Esophagus squamous epithelium (tissue), 5 donors: Measurements from ENCODE around the gene TMEM239. TPM values are rescaled to one million over a fixed set of nuclear protein-coding genes. Genes with fewer than 3 reads are reported as not detected.

Experiments used
- DNase-seq: peaks from one replicate; lab custom pipeline; 2025; lab: John Stamatoyannopoulos, UW
- H3K27ac ChIP-seq, 4 donors: fragments of 200-600 bp; sonication (generic); one replicate each; pipeline ENCODE4 v1.5.1; 2016 to 2019; ENCODE audit warnings: mild to moderate bottlenecking in 1 of 4
- H3K27me3 ChIP-seq, 4 donors: fragments of 200-600 bp; sonication (generic); 1 replicate in 3 of 4; 2 replicates in 1 of 4; pipeline versions ENCODE4 v1.5.1 to v1.6.0; 2017 to 2021; ENCODE audit warnings: antibody characterized with exemption in 1 of 4
- H3K36me3 ChIP-seq, 3 donors: fragments of 200-600 bp; sonication (generic); one replicate each; pipeline ENCODE4 v1.5.1; 2016 to 2019
- H3K4me1 ChIP-seq, 3 donors: fragments of 200-600 bp; sonication (generic); one replicate each; pipeline ENCODE4 v1.5.1; 2017 to 2019
- H3K4me3 ChIP-seq, 4 donors: fragments of 200-600 bp; sonication (generic); 1 replicate in 3 of 4; 2 replicates in 1 of 4; pipeline ENCODE4 v1.5.1; 2016 to 2019; ENCODE audit warnings: mild to moderate bottlenecking in 2 of 4, moderate library complexity in 1 of 4
- H3K9me3 ChIP-seq, 3 donors: fragments of 200-600 bp; sonication (generic); one replicate each; pipeline ENCODE4 v1.5.1; 2016 to 2019
- POLR2A ChIP-seq, 4 donors: fragments of 450-650 bp; IDR thresholded peaks; one replicate each; pipeline ENCODE4 v1.6.1; 2017; ENCODE audit warnings: antibody characterized with exemption in 4 of 4, mild to moderate bottlenecking in 4 of 4, moderate library complexity in 3 of 4
- WGBS, 2 donors: methylation state at CpG; one replicate each; pipeline ENCODE4 v1.1.5; 2018; 5-methylcytosine and 5-hydroxymethylcytosine counted together
- intact Hi-C: fragments of 100-400 bp; cut with DNase I; formaldehyde crosslinking; loops from one replicate; pipeline ENCODE4 v1.15.0; 2022
- total RNA-seq, 4 donors: library from RNA; depleted of rRNA; stranded (reverse); fragments of >200 nt; gene quantifications; one replicate each; pipeline ENCODE4 v1.1.0, GENCODE V29; 2016
- TF ChIP-seq, protein P1 (sequence below), 6 experiments: fragments of 450-650 bp in 4 of 6; fragments of 200-600 bp in 2 of 6; sonication (generic) in 2 of 6; IDR thresholded peaks; one replicate each; pipeline ENCODE4 v1.5.1; 2016 to 2019; ENCODE audit warnings: antibody characterized with exemption in 6 of 6, mild to moderate bottlenecking in 4 of 6, moderate library complexity in 4 of 6
- donor health status: DM: yes; HTN: yes; CAD: no.

The TMEM239 gene
- total RNA-seq, 4 donors from 2014 or later: not detected

DNA sequence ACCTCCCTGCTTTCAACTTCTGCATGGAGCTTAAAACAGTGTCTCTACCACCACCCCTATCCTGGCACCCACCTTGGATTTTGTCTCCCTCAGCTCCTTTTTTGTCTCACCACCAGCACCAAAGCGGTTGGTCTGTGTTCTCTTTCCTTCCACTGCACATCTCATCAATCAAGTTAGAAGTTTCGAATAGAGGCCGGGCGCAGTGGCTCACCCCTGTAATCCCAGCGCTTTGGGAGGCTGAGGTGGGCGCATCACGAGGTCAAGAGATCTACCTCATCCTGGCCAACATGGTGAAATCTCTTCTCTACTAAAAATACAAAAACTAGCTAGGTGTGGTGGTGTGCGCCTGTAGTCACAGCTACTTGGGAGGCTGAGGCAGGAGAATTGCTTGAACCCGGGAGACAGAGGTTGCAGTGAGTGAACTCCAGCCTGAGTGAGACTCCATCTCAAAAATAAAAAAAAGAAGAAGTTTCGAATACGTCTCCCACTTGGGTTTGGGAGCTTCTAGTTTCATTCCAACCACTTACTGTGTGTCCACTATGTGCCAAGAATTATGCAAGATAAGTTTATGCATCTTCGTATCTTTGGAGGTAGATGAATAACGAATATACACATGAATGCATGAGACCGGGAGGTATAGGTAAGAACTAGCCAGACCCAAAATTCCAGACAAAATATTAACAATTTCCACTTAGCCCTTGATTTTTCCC, 18.4 kb downstream of the TMEM239 start:
- H3K4me3 ChIP-seq: no peak overlapping the region
- DNase-seq: no peak

DNA sequence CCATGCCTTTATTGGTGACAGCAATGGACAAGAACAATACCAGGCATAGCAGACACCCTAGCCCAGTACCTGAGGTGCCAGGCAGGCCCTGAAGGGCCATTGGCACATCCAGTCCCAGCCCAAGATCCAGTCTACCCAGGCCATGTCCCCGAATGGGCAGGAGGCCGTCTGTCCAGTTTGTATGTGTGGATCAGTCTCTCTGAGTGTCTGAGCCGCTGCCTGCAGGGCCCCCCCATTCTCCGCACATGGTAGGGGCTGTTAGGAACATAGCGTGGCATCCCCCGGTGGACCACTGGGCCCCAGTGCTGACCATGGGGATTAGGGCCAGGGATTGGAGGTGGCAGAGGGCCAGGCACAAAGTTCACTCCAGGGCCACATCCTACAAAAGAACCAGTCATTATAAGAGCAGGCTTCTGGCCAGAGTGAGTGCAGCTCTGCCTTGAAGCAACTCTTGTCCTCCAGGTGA, 19.2 kb downstream of the TMEM239 start:
- H3K4me1 ChIP-seq: peaks cover 4 to 23% (median 15%) of the 10 kb centered on the region in 3 donors
- H3K9me3 ChIP-seq: no peaks in the 10 kb centered on the region
- intact Hi-C loops: no loop called here
- no peak overlapping the region for H3K4me3 ChIP-seq
- H3K36me3 ChIP-seq: peaks cover 0 to 36% (median 0%) of the 10 kb centered on the region in 3 donors
- TF ChIP-seq, protein P1, sequence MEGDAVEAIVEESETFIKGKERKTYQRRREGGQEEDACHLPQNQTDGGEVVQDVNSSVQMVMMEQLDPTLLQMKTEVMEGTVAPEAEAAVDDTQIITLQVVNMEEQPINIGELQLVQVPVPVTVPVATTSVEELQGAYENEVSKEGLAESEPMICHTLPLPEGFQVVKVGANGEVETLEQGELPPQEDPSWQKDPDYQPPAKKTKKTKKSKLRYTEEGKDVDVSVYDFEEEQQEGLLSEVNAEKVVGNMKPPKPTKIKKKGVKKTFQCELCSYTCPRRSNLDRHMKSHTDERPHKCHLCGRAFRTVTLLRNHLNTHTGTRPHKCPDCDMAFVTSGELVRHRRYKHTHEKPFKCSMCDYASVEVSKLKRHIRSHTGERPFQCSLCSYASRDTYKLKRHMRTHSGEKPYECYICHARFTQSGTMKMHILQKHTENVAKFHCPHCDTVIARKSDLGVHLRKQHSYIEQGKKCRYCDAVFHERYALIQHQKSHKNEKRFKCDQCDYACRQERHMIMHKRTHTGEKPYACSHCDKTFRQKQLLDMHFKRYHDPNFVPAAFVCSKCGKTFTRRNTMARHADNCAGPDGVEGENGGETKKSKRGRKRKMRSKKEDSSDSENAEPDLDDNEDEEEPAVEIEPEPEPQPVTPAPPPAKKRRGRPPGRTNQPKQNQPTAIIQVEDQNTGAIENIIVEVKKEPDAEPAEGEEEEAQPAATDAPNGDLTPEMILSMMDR (IDR thresholded peaks at IDR 0.05): no peak
- no peak for TF ChIP-seq POLR2A (IDR thresholded peaks at IDR 0.05)
- no peak overlapping the region for H3K27ac ChIP-seq
- H3K27me3 ChIP-seq: no peaks in the 10 kb centered on the region
- DNase-seq: no peak
- 100% methylated on average over 1 to 2 of the region's 6 CpGs for WGBS, 2 donors

More for the DNA sequence above, 18.4 kb downstream of the TMEM239 start:
- H3K36me3 ChIP-seq: peaks cover 0 to 36% (median 0%) of the 10 kb centered on the region in 3 donors
- H3K27ac ChIP-seq: no peak overlapping the region
- H3K9me3 ChIP-seq: no peaks in the 10 kb centered on the region
- intact Hi-C loops: no loop called here
- WGBS, 2 donors: 86 to 96% methylated on average over 12 to 14 of the region's 14 CpGs
- H3K4me1 ChIP-seq: peaks cover 0 to 15% (median 10%) of the 10 kb centered on the region in 3 donors
- no peaks in the 10 kb centered on the region for H3K27me3 ChIP-seq
- TF ChIP-seq, protein P1 (IDR thresholded peaks at IDR 0.05): no peak
- no peak for TF ChIP-seq POLR2A (IDR thresholded peaks at IDR 0.05)

DNA sequence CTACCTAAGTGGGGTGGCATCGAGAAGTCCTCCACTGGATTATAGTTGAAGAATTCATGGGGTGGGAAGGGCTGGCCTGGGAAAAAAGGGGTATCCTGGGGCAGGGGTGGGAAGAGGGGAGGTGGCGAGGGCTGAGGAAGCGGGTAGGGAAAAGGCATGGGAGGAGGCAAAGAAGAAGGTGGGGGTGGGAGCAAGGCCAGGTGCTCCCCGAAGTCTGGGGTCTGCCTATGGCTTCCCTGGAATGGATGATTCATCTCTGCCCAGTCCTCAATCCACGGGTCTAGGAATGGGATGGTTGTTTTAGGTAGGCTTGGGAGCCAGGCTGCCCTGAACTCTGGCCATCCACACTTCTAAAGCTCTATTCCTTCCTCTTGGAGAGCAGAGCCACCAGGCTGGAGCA, 19.9 kb downstream of the TMEM239 start:
- TF ChIP-seq, protein P1 (IDR thresholded peaks at IDR 0.05): no peak
- TF ChIP-seq POLR2A (IDR thresholded peaks at IDR 0.05): no peak
- Histone ChIP-seq H3K27ac (no peak overlapping the region), H3K9me3 (no peaks in the 10 kb centered on the region), H3K27me3 (no peaks in the 10 kb centered on the region), H3K4me1 (peaks cover 4 to 23% (median 15%) of the 10 kb centered on the region in 3 donors), H3K36me3 (peaks cover 0 to 36% (median 0%) of the 10 kb centered on the region in 3 donors), H3K4me3 (no peak overlapping the region)
- no peak for DNase-seq
- intact Hi-C loops: no loop called here
- 82 to 90% methylated on average over 4 to 5 of the region's 5 CpGs for WGBS, 2 donors

DNA sequence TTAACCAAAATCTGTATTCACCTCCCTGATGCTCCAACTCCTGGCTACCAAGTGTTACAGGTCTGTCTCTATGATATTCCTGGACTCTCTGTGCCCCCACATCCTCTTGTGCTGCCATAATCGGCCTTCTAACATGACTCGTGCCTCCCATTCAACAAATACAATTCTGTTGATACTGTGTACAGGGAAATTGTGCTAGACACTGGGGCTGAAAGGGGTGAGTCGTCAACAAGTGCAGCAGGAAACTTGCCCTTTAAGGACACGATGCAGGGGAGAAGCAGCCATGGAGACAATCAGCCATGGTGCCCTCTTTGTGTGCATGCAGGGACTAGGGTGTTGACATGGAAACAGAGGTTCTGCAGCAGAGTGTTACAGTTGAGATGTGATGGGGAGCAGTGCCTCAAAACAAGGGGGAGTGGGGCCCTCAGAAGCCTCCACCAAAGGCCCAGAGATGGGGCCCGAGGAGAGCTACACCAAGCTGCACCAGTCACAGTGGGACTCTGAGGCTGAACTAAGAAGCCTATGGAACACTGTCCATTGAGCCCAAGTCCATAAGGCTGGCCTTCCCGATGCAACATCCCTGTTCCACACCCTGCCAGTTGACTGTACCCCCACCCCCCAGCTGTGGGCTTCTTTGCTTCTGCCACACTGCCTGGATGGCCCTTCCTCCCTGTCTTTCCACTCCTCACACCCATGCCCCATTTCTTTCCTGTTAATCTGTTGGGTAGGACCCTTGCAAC, 21.2 kb downstream of the TMEM239 start:
- H3K4me3 ChIP-seq: no peak overlapping the region
- no peak for DNase-seq
- no peak for TF ChIP-seq POLR2A (IDR thresholded peaks at IDR 0.05)
- TF ChIP-seq, protein P1 (IDR thresholded peaks at IDR 0.05): no peak
- H3K4me1 ChIP-seq: peaks cover 12 to 29% (median 19%) of the 10 kb centered on the region in 3 donors
- H3K9me3 ChIP-seq: no peaks in the 10 kb centered on the region
- intact Hi-C loops: no loop called here
- H3K27me3 ChIP-seq: no peaks in the 10 kb centered on the region
- peaks cover 0 to 36% (median 0%) of the 10 kb centered on the region in 3 donors for H3K36me3 ChIP-seq
- H3K27ac ChIP-seq: no peak overlapping the region
- WGBS, 2 donors: 73 to 78% methylated on average over 4 of the region's 6 CpGs
